Measurements from ENCODE around the gene GRID2.

GRID2 gene

GRCh38 chr4:93469560-93469959, 1165.8 kb downstream of the GRID2 start:
- TF ChIP-seq CTCF (IDR thresholded peaks at IDR 0.05; ENCODE audit: control insufficient read depth, extremely low read depth, insufficient read depth) = no peak
- no peak overlapping the region for H3K4me3 ChIP-seq (ENCODE audit: low read depth, low read length)

GRCh38 chr4:93475730-93476129, 1172.0 kb downstream of the GRID2 start:
- TF ChIP-seq CTCF (IDR thresholded peaks at IDR 0.05; ENCODE audit: control insufficient read depth, extremely low read depth, insufficient read depth) = no peak
- no peak for DNase-seq (ENCODE audit: low read depth)
- H3K4me3 ChIP-seq (ENCODE audit: low read depth, low read length) = no peak overlapping the region

More at GRCh38 chr4:93469560-93469959, 1165.8 kb downstream of the GRID2 start:
- no peak for DNase-seq (ENCODE audit: low read depth)

- TF ChIP-seq CTCF (IDR thresholded peaks at IDR 0.05; ENCODE audit: control insufficient read depth, extremely low read depth, insufficient read depth) = no peak
- H3K4me3 ChIP-seq (ENCODE audit: low read depth, low read length) = no peak overlapping the region
- no peak for DNase-seq (ENCODE audit: low read depth)
Observed at GRCh38 chr4:93478805-93479204, 1175.0 kb downstream of the GRID2 start.

GRCh38 chr4:93480452-93480851, 1176.7 kb downstream of the GRID2 start:
- no peak for DNase-seq (ENCODE audit: low read depth)
- no peak for TF ChIP-seq CTCF (IDR thresholded peaks at IDR 0.05; ENCODE audit: control insufficient read depth, extremely low read depth, insufficient read depth)
- H3K4me3 ChIP-seq (ENCODE audit: low read depth, low read length) = no peak overlapping the region

GRCh38 chr4:93495346-93495745, 1191.6 kb downstream of the GRID2 start:
- no peak overlapping the region for H3K4me3 ChIP-seq (ENCODE audit: low read depth, low read length)
- no peak for TF ChIP-seq CTCF (IDR thresholded peaks at IDR 0.05; ENCODE audit: control insufficient read depth, extremely low read depth, insufficient read depth)
- no peak for DNase-seq (ENCODE audit: low read depth)

GRCh38 chr4:93501244-93501643, 1197.5 kb downstream of the GRID2 start:
- TF ChIP-seq CTCF (IDR thresholded peaks at IDR 0.05; ENCODE audit: control insufficient read depth, extremely low read depth, insufficient read depth) = no peak
- no peak for DNase-seq (ENCODE audit: low read depth)
- H3K4me3 ChIP-seq (ENCODE audit: low read depth, low read length) = no peak overlapping the region

GRCh38 chr4:93501946-93502345, 1198.2 kb downstream of the GRID2 start:
- DNase-seq (ENCODE audit: low read depth) = no peak
- no peak overlapping the region for H3K4me3 ChIP-seq (ENCODE audit: low read depth, low read length)
- no peak for TF ChIP-seq CTCF (IDR thresholded peaks at IDR 0.05; ENCODE audit: control insufficient read depth, extremely low read depth, insufficient read depth)

Data from LNCaP clone FGC (cell line).